Uterine smooth muscle cell (primary cell): ENCODE measurements around the gene IDH3G. TPM values are rescaled to one million over a fixed set of nuclear protein-coding genes. Genes with fewer than 3 reads are reported as not detected.

Experiments used
- total RNA-seq: library from RNA; depleted of rRNA; stranded (reverse); fragments of >200 nt; gene quantifications from 2 replicates; pipeline ENCODE4 v1.2.3, GENCODE V29; 2014

The IDH3G gene
- total RNA-seq, result 50.4 and 60.0 TPM in 2 replicates

GRCh38 chrX:153794018-153794896 lies at the start of gene IDH3G, which contains the start of gene SSR4:
TSS of gene IDH3G (minus strand) at chrX:153794375. CDS start at chrX:153794326, 49 bp downstream.
TSS of gene SSR4 (plus strand) at chrX:153794668. CDS start at chrX:153794688, 20 bp downstream.

GRCh38 chrX:153829799-153830639 lies 35.8 kb upstream of the IDH3G start, which contains the start of gene PDZD4:
TSS of gene PDZD4 (minus strand) at chrX:153830544. CDS start at chrX:153830298, 246 bp downstream.

GRCh38 chrX:153780678-153781427 lies 13.3 kb downstream of the IDH3G start, which contains the start of gene SRPK3:
TSS of gene SRPK3 (plus strand) at chrX:153781041. CDS start at chrX:153781087, 46 bp downstream.

GRCh38 chrX:153763989-153764755 lies 30.0 kb downstream of the IDH3G start, which contains the start of gene PLXNB3:
TSS of gene PLXNB3 (plus strand) at chrX:153764249. CDS start at chrX:153765536, 1,287 bp downstream.

Other genes with a start within 250 kb of the IDH3G start
- gene CCNQ, start 195.2 kb downstream of the IDH3G start, total RNA-seq, result 31.7 and 47.8 TPM in 2 replicates
- gene DUSP9, start 147.2 kb downstream of the IDH3G start, total RNA-seq, result 0.11 TPM in 1 of 2 replicates, not detected in the other
- 1.2 TPM in 1 of 2 replicates, not detected in the other for gene PNCK, start 120.6 kb downstream of the IDH3G start, total RNA-seq
- gene SLC6A8, start 106.4 kb downstream of the IDH3G start, total RNA-seq, result 7.0 and 19.5 TPM in 2 replicates
- 174 and 188 TPM in 2 replicates for gene BCAP31, start 70.0 kb downstream of the IDH3G start, total RNA-seq
- gene ABCD1, start 69.5 kb downstream of the IDH3G start, total RNA-seq, result 9.6 and 11.0 TPM in 2 replicates
- 5.5 and 8.1 TPM in 2 replicates for gene PLXNB3, start 30.1 kb downstream of the IDH3G start, total RNA-seq
- 0.44 and 1.7 TPM in 2 replicates for gene SRPK3, start 13.3 kb downstream of the IDH3G start, total RNA-seq
- gene SSR4, start 293 bp upstream of the IDH3G start, total RNA-seq, result 50.1 and 101 TPM in 2 replicates
- gene PDZD4, start 36.2 kb upstream of the IDH3G start, total RNA-seq, result 0.12 and 0.22 TPM in 2 replicates
- gene L1CAM, start 91.8 kb upstream of the IDH3G start, total RNA-seq, result 2.7 and 5.5 TPM in 2 replicates
- not detected in 2 replicates for gene AVPR2, start 110.3 kb upstream of the IDH3G start, total RNA-seq
- 2.7 and 3.6 TPM in 2 replicates for gene ARHGAP4, start 131.9 kb upstream of the IDH3G start, total RNA-seq
- gene NAA10, start 140.7 kb upstream of the IDH3G start, total RNA-seq, result 48.6 and 76.7 TPM in 2 replicates
- 1.4 and 2.0 TPM in 2 replicates for gene RENBP, start 150.3 kb upstream of the IDH3G start, total RNA-seq
- gene HCFC1, start 177.4 kb upstream of the IDH3G start, total RNA-seq, result 14.6 and 21.1 TPM in 2 replicates
- 6.1 and 7.5 TPM in 2 replicates for gene TMEM187, start 178.4 kb upstream of the IDH3G start, total RNA-seq
- 92.7 and 97.1 TPM in 2 replicates for gene IRAK1, start 225.5 kb upstream of the IDH3G start, total RNA-seq